B cell (primary cell): ENCODE results near the gene CRNKL1. TPM values are rescaled to one million over a fixed set of nuclear protein-coding genes. Genes with fewer than 3 reads are reported as not detected.

Experiments
- ATAC-seq: fragments of 200-7000 bp; cut with Tn5 transposase; one replicate; pipeline ENCODE4 v1.10.0; 2021; ENCODE audit warnings: low read depth, mild to moderate bottlenecking, moderate number of reproducible peaks, moderate library complexity
- CTCF ChIA-PET: fragments of 350-600 bp; sonication (Branson Sonifier 250); formaldehyde crosslinking; loops from one replicate; lab custom pipeline; 2021; ENCODE audit warnings: antibody characterized with exemption, inconsistent platforms; lab: Charles Lee
- POLR2A ChIA-PET: fragments of 350-600 bp; sonication (Branson Sonifier 250); formaldehyde crosslinking; loops from one replicate; lab custom pipeline; 2021; ENCODE audit warnings: antibody characterized with exemption; lab: Charles Lee
- DNase-seq: peaks from one replicate; pipeline ENCODE4 v3.0.0; 2013
- H2AFZ ChIP-seq: 2 replicates; pipeline ENCODE4 v1.6.1; 2012; ENCODE audit warnings: mild to moderate bottlenecking, low read depth, low read length; ENCODE audit not compliant: insufficient read depth, poor library complexity, severe bottlenecking
- H3K27ac ChIP-seq, 2 donors: 1 replicate in 1 of 2; 2 replicates in 1 of 2; pipeline ENCODE4 v1.5.1; 2012 to 2013; ENCODE audit warnings: low read length in 2 of 2, mild to moderate bottlenecking in 2 of 2, moderate library complexity in 1 of 2
- H3K27me3 ChIP-seq, 4 experiments: fragments of 200-600 bp in 1 of 4; sonication (generic) in 1 of 4; replicated peaks in 1 of 4; 1 replicate in 2 of 4; 2 replicates in 2 of 4; pipeline versions ENCODE4 v1.6.1 to v1.7.0; 2013 to 2016; ENCODE audit warnings: low read length in 3 of 4, mild to moderate bottlenecking in 2 of 4, mixed read lengths in 1 of 4, moderate library complexity in 1 of 4; ENCODE audit not compliant: insufficient read depth in 4 of 4, control insufficient read depth in 3 of 4; ENCODE audit errors: control extremely low read depth in 1 of 4
- H3K36me3 ChIP-seq, 2 experiments: replicated peaks in 1 of 2; 1 replicate in 1 of 2; 2 replicates in 1 of 2; pipeline versions ENCODE4 v1.6.1 to v1.7.1; 2013; ENCODE audit warnings: low read length in 1 of 2; ENCODE audit not compliant: insufficient read depth in 2 of 2, control insufficient read depth in 1 of 2; ENCODE audit errors: control extremely low read depth in 1 of 2, extremely low read depth in 1 of 2
- H3K4me1 ChIP-seq, 2 donors: fragments of 200-600 bp in 1 of 2; sonication (generic) in 1 of 2; 1 replicate in 1 of 2; 2 replicates in 1 of 2; pipeline versions ENCODE4 v1.5.1 to v1.6.1; 2013 to 2017; ENCODE audit warnings: low read length in 2 of 2; ENCODE audit not compliant: control insufficient read depth in 2 of 2, insufficient read depth in 2 of 2
- H3K4me2 ChIP-seq: replicated peaks from 2 replicates; pipeline ENCODE3; 2012; ENCODE audit warnings: mild to moderate bottlenecking, low read depth, low read length; ENCODE audit not compliant: poor library complexity, severe bottlenecking
- H3K4me3 ChIP-seq, 5 experiments: fragments of 200-600 bp in 1 of 5; sonication (generic) in 1 of 5; 1 replicate in 3 of 5; 2 replicates in 2 of 5; pipeline versions ENCODE4 v1.5.1 to v1.7.0; 2011 to 2016; ENCODE audit warnings: low read length in 4 of 5, mild to moderate bottlenecking in 4 of 5, low read depth in 2 of 5, control low read depth in 1 of 5, moderate library complexity in 1 of 5; ENCODE audit not compliant: insufficient read depth in 1 of 5; ENCODE audit errors: control extremely low read depth in 1 of 5, extremely low read depth in 1 of 5
- H3K79me2 ChIP-seq: fragments of 200-600 bp; sonication (generic); one replicate; pipeline ENCODE4 v1.6.0; 2016; ENCODE audit warnings: low read length; ENCODE audit not compliant: control insufficient read depth, insufficient read depth
- H3K9ac ChIP-seq: fragments of 200-600 bp; sonication (generic); 2 replicates; pipeline ENCODE4 v1.6.1; 2017; ENCODE audit warnings: mild to moderate bottlenecking, low read length, moderate library complexity
- H3K9me3 ChIP-seq, 3 donors: one replicate each; pipeline versions ENCODE4 v1.6.1 to v1.7.1; 2013; ENCODE audit warnings: low read length in 2 of 3; ENCODE audit not compliant: control insufficient read depth in 2 of 3, insufficient read depth in 1 of 3; ENCODE audit errors: control extremely low read depth in 1 of 3
- H4K20me1 ChIP-seq: 2 replicates; pipeline ENCODE4 v1.6.0; 2012; ENCODE audit warnings: mild to moderate bottlenecking, low read length; ENCODE audit not compliant: insufficient read depth, control insufficient read depth, poor library complexity, severe bottlenecking
- H3K27ac Mint-ChIP-seq: one replicate; pipeline ENCODE4 v1.8.0; 2021; ENCODE audit warnings: mixed read lengths
- H3K27me3 Mint-ChIP-seq: one replicate; pipeline ENCODE4 v1.8.0; 2021; ENCODE audit warnings: mixed read lengths
- H3K4me1 Mint-ChIP-seq: one replicate; pipeline ENCODE4 v1.8.0; 2021; ENCODE audit warnings: mixed read lengths
- H3K4me3 Mint-ChIP-seq: one replicate; pipeline ENCODE4 v1.8.0; 2021; ENCODE audit warnings: mixed read lengths
- H3K9me3 Mint-ChIP-seq: one replicate; pipeline ENCODE4 v1.8.0; 2022; ENCODE audit warnings: mixed read lengths; ENCODE audit not compliant: insufficient read depth
- CTCF ChIP-seq: fragments of 200-600 bp; IDR thresholded peaks from one replicate; pipeline ENCODE4 v1.8.0; 2022; ENCODE audit warnings: antibody characterized with exemption, mild to moderate bottlenecking
- EZH2 ChIP-seq: IDR thresholded peaks from 2 replicates; pipeline ENCODE4 v1.6.1; 2012; ENCODE audit warnings: borderline replicate concordance, low read depth, mild to moderate bottlenecking, moderate library complexity, low read length; ENCODE audit not compliant: insufficient read depth, poor library complexity, severe bottlenecking
- WGBS: methylation state at CpG from one replicate; pipeline ENCODE4 v1.1.5; 2013; ENCODE audit warnings: missing lambda C conversion rate; ENCODE audit not compliant: insufficient coverage; 5-methylcytosine and 5-hydroxymethylcytosine counted together
- intact Hi-C: fragments of 100-400 bp; cut with micrococcal nuclease; formaldehyde crosslinking; loops from one replicate; pipeline ENCODE4 v1.10.0; 2022
- polyA plus RNA-seq: library from polyadenylated mRNA; depleted of rRNA; stranded (reverse); fragments of >200 nt; gene quantifications from 2 replicates; pipeline ENCODE4 v1.2.3, GENCODE V29; 2012
- total RNA-seq, 2 donors: library from RNA; stranded (reverse); fragments of 120-200 nt in 1 of 2; gene quantifications; 1 replicate in 1 of 2; 2 replicates in 1 of 2; pipeline versions ENCODE4 v1.2.3 to v1.2.4, GENCODE V29; 2013 to 2022

Gene CRNKL1
- total and polyA plus RNA-seq, 2 donors (not counting 1 experiment from before 2014, with no cell fraction given), result 3.9 to 25.5 TPM

DNA sequence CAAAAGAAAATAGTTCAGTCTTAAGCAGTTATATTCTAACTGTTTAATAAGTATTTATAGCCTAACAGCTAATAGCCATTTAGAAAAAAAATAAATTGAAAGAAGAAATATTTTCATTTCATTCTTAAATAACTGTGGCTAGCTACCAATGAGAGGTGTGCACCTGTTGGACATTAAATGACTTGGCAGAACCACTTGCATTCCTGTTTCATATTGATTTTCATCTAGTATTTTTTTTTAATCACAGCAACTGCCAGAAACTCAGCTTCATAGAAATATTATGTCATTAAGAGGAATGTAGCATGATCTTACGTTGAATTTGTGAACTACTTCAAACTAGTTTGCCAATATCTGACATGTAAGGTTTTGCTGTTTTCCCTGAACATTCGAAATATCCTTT, 25.0 kb downstream of the CRNKL1 start:
- 60% methylated on average over 1 of the region's 2 CpGs for WGBS
- H3K79me2 ChIP-seq, result peaks cover 23% of the 10 kb centered on the region
- POLR2A ChIA-PET, result no interaction called here
- H3K27me3 ChIP-seq, result no peaks in the 10 kb centered on the region
- H3K4me1 Mint-ChIP-seq, result no peaks in the 10 kb centered on the region
- H3K27ac ChIP-seq, result no peak overlapping the region
- H3K4me2 ChIP-seq, result no peak overlapping the region
- H3K27ac Mint-ChIP-seq, result no peak overlapping the region
- no peak overlapping the region for H3K4me3 ChIP-seq
- no peaks in the 10 kb centered on the region for H3K4me1 ChIP-seq
- no peak overlapping the region for H3K9ac ChIP-seq
- no peak overlapping the region for H2AFZ ChIP-seq
- H3K27me3 Mint-ChIP-seq, result no peaks in the 10 kb centered on the region
- ATAC-seq (no peak), DNase-seq (no peak)
- intact Hi-C loops, result no loop called here
- no peak overlapping the region for H3K4me3 Mint-ChIP-seq
- H3K36me3 ChIP-seq, result peaks cover 12 to 48% of the 10 kb centered on the region in 2 experiments
- H3K9me3 ChIP-seq, result no peaks in the 10 kb centered on the region
- H4K20me1 ChIP-seq, result peaks cover 7% of the 10 kb centered on the region
- TF ChIP-seq CTCF (no peak), EZH2 (no peak)
- CTCF ChIA-PET, result interaction anchor here (0.8 kb wide), 1 partner anchor 12 kb away, joined by 3 read pairs; no protein-coding TSS in a partner anchor
- H3K9me3 Mint-ChIP-seq, result no peaks in the 10 kb centered on the region

DNA sequence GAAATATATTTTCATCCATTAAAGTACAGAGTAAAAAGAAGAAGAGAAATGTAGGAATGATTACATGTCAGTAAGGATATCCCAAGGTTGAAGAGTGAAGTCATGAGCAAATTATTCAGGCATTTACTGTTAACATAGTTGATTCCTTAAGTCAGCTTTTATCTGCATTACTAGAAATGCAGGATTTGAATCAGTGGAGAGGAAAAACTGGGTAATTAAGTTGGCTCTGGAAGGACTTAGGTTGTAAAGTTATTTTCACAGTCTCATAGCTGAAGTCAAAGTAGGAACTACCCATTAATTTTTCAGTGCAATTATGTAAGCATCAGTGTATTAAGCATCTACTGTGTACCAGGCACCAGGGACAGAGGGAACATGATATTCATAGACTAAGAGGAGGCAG, 27.3 kb downstream of the CRNKL1 start:
- intact Hi-C loops, result no loop called here
- Histone ChIP-seq H3K4me3 (no peak overlapping the region), H3K27me3 (no peaks in the 10 kb centered on the region), H3K9ac (no peak overlapping the region), H3K9me3 (no peaks in the 10 kb centered on the region), H3K4me2 (no peak overlapping the region), H2AFZ (no peak overlapping the region), H3K4me1 (peaks cover 0 to 6% of the 10 kb centered on the region in 2 donors), H3K36me3 (peaks cover 7 to 41% of the 10 kb centered on the region in 2 experiments), H4K20me1 (peaks cover 24% of the 10 kb centered on the region), H3K27ac (no peak overlapping the region), H3K79me2 (peaks cover 46% of the 10 kb centered on the region)
- H3K27ac Mint-ChIP-seq, result no peak overlapping the region
- H3K27me3 Mint-ChIP-seq, result no peaks in the 10 kb centered on the region
- ATAC-seq (no peak), DNase-seq (no peak)
- peaks cover 16% of the 10 kb centered on the region for H3K4me1 Mint-ChIP-seq
- TF ChIP-seq CTCF, result no peak
- no peak for TF ChIP-seq EZH2
- ChIA-PET CTCF (no interaction called here), POLR2A (no interaction called here)
- no peak overlapping the region for H3K4me3 Mint-ChIP-seq
- no peaks in the 10 kb centered on the region for H3K9me3 Mint-ChIP-seq
